OCI-LY7 (cell line): Measurements from ENCODE around the gene NPIPB8. TPM values are rescaled to one million over a fixed set of nuclear protein-coding genes. Genes with fewer than 3 reads are reported as not detected.
"Not testable (repeated sequence)": the region's sequence is repeated elsewhere in the genome, so short reads cannot be mapped to it uniquely, and the experiment has no call there.

Experiments
- BruUV-seq: library from RNA; stranded (reverse); fragments of 400-500 nt; replicated peaks from 2 replicates; lab custom pipeline; 2021; lab: Mats Ljungman, UMichigan
- CTCF ChIA-PET: fragments of 300-600 bp; sonication (Branson Sonifier 250); formaldehyde crosslinking; loops from one replicate; lab custom pipeline; 2022; ENCODE audit warnings: antibody characterized with exemption; ENCODE audit not compliant: unreplicated experiment; lab: Charles Lee
- POLR2A ChIA-PET: fragments of 300-600 bp; sonication (Branson Sonifier 250); formaldehyde crosslinking; loops from one replicate; lab custom pipeline; 2022; ENCODE audit warnings: antibody characterized with exemption; lab: Charles Lee
- DNase-seq: peaks from one replicate; pipeline ENCODE4 v3.0.0-alpha.2; 2015; ENCODE audit warnings: low spot score
- H2AFZ ChIP-seq: fragments of 200-600 bp; sonication (generic), shearing (Covaris generic); 2 replicates; pipeline ENCODE4 v1.6.1; 2014; ENCODE audit warnings: mild to moderate bottlenecking, antibody characterized with exemption, low read length, moderate library complexity
- H3K27ac ChIP-seq: fragments of 200-600 bp; sonication (generic); 2 replicates; pipeline ENCODE4 v1.5.1; 2014; ENCODE audit warnings: mixed run types, low read depth, mild to moderate bottlenecking, moderate library complexity, low read length, inconsistent platforms; ENCODE audit not compliant: poor library complexity, severe bottlenecking
- H3K36me3 ChIP-seq: fragments of 200-600 bp; sonication (generic); 2 replicates; pipeline ENCODE4 v1.6.1; 2014; ENCODE audit warnings: mild to moderate bottlenecking, antibody characterized with exemption, low read length, moderate library complexity, mixed read lengths; ENCODE audit not compliant: insufficient read depth
- H3K4me1 ChIP-seq: fragments of 200-600 bp; sonication (generic); 2 replicates; pipeline ENCODE4 v1.5.1; 2014; ENCODE audit warnings: mild to moderate bottlenecking, low read length; ENCODE audit not compliant: insufficient read depth, poor library complexity, severe bottlenecking
- H3K4me2 ChIP-seq: fragments of 200-600 bp; sonication (generic); 2 replicates; pipeline ENCODE4 v1.6.1; 2014; ENCODE audit warnings: mild to moderate bottlenecking, low read length
- H3K4me3 ChIP-seq: fragments of 200-600 bp; sonication (generic); 2 replicates; pipeline ENCODE4 v1.5.1; 2014; ENCODE audit warnings: mild to moderate bottlenecking, low read depth, low read length; ENCODE audit not compliant: poor library complexity, severe bottlenecking
- H3K79me2 ChIP-seq: fragments of 200-600 bp; sonication (generic); 2 replicates; pipeline ENCODE4 v1.6.1; 2016; ENCODE audit warnings: low read depth, mild to moderate bottlenecking, low read length, moderate library complexity, mixed read lengths; ENCODE audit not compliant: insufficient read depth
- H3K9me2 ChIP-seq: fragments of 200-600 bp; sonication (generic); 2 replicates; pipeline ENCODE4 v1.6.1; 2016; ENCODE audit warnings: mild to moderate bottlenecking, low read length, mixed read lengths; ENCODE audit not compliant: insufficient read depth
- H3K9me3 ChIP-seq: fragments of 200-600 bp; sonication (generic); 2 replicates; pipeline ENCODE4 v1.6.1; 2014; ENCODE audit warnings: mild to moderate bottlenecking, mixed run types, low read length, mixed read lengths
- H4K20me1 ChIP-seq: fragments of 200-600 bp; sonication (generic); 2 replicates; pipeline ENCODE4 v1.6.1; 2014; ENCODE audit warnings: mild to moderate bottlenecking, antibody characterized with exemption, low read length, moderate library complexity, mixed read lengths; ENCODE audit not compliant: insufficient read depth
- EZH2phosphoT487 ChIP-seq: fragments of 200-600 bp; sonication (generic); IDR thresholded peaks from 2 replicates; pipeline ENCODE4 v1.6.1; 2018; ENCODE audit warnings: low read depth, borderline replicate concordance, mild to moderate bottlenecking, mixed run types, antibody characterized with exemption, low read length, moderate library complexity, mixed read lengths
- intact Hi-C: fragments of 100-400 bp; cut with micrococcal nuclease; formaldehyde crosslinking; loops from one replicate; pipeline ENCODE4 v1.10.0; 2022; ENCODE audit not compliant: unreplicated experiment
- total RNA-seq, 2 experiments: library from RNA; depleted of rRNA in 1 of 2; stranded (reverse); fragments of >200 nt in 1 of 2; shearing (Covaris generic) in 1 of 2; gene quantifications; 2 replicates each; pipeline ENCODE4 v1.2.3, GENCODE V29; 2014 to 2022
- TF ChIP-seq, protein P1 (sequence below): fragments of 200-600 bp; sonication (generic); conservative IDR thresholded peaks from 2 replicates; pipeline ENCODE4 v1.5.1; 2014; ENCODE audit warnings: mild to moderate bottlenecking, antibody characterized with exemption, low read length, moderate library complexity, mixed read lengths

Gene NPIPB8
- total RNA-seq, 2 experiments from 2014 or later, result 0.50 to 1.6 TPM

DNA sequence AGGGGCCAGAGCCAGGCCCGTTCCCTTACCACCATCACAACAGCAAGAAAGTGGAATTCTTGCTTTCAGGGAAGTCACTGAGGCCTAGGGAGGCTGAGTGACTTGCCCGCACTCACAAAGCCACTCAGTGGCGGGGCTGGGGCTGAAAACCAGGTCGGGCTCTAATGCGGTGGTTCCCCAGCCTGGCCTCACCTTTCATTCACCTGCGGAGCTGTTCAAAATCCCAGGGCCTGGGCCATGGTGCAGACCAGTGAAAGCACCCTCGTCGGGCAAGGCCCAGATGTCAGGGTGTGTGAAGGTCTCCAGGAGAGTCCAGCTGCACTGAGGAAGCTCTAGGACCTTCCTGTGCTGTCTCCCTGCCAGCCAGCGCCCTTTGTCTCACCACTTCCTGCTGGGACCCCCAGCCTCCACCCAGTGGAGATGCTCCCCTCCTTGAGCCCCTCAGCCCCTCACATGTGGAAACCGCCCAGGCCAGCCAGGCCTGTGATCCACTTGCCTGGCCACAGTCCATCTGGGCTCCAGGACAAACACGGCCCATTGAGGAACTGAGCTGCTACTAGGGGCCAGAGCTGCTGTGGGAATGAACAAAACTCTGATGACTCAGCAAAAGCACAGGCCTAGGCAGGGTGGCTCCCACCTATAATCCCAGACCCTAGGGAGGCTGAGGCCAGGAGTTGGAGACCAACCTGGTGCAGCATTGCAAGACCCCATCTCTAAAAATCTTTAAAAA, 28.8 kb upstream of the NPIPB8 start:
- H4K20me1 ChIP-seq, H3K9me3 ChIP-seq, H3K9me2 ChIP-seq, BruUV-seq, H3K4me1 ChIP-seq, CTCF ChIA-PET, H3K27ac ChIP-seq, H3K4me2 ChIP-seq, H3K79me2 ChIP-seq, H3K4me3 ChIP-seq, POLR2A ChIA-PET, DNase-seq, intact Hi-C loops, H2AFZ ChIP-seq: not testable (repeated sequence)
- peaks cover 37% of the 10 kb centered on the region for H3K36me3 ChIP-seq

DNA sequence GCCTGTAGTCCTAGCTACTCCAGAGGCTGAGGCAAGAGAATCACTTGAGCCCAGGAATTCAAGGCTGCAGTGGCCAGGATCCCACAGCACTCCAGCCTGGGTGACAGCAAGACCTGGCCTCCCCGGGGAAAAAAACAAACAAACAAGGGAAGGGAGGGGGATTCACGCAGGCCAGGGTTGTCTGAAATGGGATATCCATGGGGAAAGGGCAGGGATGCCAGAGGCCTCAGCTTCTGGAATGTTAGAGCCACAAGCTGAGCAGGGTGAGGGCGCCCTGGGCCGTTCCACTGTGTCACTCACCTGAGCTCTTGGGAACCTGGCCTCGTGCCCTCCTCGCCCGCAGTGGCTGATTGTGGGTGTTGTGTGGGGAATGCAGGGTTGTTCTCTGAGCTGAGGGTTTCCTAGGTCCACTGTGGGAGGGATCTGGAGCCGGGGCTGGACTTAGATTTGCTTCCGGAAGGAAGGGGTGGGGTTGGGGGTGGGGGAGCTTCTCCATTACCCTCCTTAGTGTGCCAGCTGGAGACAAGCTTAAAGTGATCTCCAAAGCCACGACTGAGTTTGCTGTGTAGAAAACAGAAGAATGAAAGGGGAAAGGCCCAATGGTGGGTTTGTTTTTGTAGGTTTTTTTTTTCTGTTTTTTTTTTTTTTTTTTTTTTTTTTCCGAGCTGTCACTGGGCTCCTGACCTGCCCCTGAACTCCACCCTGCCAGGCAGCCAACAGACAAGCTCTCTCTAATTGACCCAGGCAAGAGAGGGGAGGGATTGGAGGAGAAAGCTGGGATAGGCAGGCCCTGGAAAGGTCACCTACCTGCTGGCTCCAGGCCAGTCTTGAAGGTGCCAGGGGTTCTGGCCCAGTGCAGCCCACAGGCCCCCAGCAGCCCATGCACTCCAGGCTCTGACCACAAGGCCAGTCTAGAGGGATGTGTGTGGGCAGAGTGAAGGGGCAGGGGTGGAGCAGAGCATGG, 28.0 kb upstream of the NPIPB8 start, which contains the start of gene SULT1A1:
Gene SULT1A1, minus strand, starts transcription at position 414 of the 964 bp plus-strand sequence. CDS start 1,189 bp downstream, outside the sequence.
- ChIA-PET POLR2A (no interaction called here), CTCF (no interaction called here)
- Histone ChIP-seq H3K9me3 (no peaks in the 10 kb centered on the region), H3K4me2 (no peak within 1 kb of the TSS), H3K27ac (no peak within 1 kb of the TSS), H3K79me2 (peaks cover 7% of the 10 kb centered on the region; the same call in 1 of the 2 replicates), H4K20me1 (no peaks in the 10 kb centered on the region), H3K9me2 (no peaks in the 10 kb centered on the region), H2AFZ (no peak within 1 kb of the TSS), H3K36me3 (peaks cover 37% of the 10 kb centered on the region), H3K4me3 (no peak within 1 kb of the TSS), H3K4me1 (peaks cover 4% of the 10 kb centered on the region)
- TF ChIP-seq, protein P1, sequence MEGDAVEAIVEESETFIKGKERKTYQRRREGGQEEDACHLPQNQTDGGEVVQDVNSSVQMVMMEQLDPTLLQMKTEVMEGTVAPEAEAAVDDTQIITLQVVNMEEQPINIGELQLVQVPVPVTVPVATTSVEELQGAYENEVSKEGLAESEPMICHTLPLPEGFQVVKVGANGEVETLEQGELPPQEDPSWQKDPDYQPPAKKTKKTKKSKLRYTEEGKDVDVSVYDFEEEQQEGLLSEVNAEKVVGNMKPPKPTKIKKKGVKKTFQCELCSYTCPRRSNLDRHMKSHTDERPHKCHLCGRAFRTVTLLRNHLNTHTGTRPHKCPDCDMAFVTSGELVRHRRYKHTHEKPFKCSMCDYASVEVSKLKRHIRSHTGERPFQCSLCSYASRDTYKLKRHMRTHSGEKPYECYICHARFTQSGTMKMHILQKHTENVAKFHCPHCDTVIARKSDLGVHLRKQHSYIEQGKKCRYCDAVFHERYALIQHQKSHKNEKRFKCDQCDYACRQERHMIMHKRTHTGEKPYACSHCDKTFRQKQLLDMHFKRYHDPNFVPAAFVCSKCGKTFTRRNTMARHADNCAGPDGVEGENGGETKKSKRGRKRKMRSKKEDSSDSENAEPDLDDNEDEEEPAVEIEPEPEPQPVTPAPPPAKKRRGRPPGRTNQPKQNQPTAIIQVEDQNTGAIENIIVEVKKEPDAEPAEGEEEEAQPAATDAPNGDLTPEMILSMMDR, result no peak
- TF ChIP-seq EZH2phosphoT487, result no peak
- intact Hi-C loops, result no loop called here
- no TSS peak for BruUV-seq
- DNase-seq, result no peak

DNA sequence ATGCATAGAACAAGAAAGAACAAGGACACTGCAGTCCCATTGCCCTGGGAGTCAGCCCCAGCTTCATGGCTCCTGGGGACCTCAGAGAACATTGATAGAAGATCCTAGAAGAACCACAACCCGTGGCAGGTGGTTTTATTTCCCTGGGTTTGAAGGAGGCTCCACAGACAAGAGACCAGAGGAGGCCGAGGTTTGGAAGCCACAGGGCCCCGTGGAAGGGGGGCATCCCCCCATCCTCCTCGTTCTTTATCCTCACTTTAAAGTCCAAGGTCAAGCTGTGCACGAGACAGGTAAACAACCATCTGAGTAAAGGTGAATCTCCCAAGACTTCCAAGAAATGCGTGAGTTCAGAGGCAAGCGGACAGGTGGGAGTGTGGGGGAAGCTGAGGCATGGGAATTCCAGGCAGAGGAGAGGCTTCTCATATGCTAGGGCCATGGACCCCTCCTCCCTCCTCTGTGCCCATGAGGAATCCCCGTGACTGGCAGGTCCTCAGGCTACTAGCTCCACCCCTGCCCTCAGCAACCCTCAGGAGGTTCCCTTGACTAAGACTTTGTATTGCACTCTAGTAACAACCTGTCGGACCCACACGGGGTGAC, 27.2 kb upstream of the NPIPB8 start:
- H3K9me2 ChIP-seq, result no peaks in the 10 kb centered on the region
- intact Hi-C loops, result no loop called here
- H2AFZ ChIP-seq, result no peak overlapping the region
- no peaks in the 10 kb centered on the region for H3K9me3 ChIP-seq
- CTCF ChIA-PET, result no interaction called here
- peaks cover 7% of the 10 kb centered on the region; the same call in 1 of the 2 replicates for H3K79me2 ChIP-seq
- DNase-seq, result no peak
- no peak overlapping the region for H3K4me2 ChIP-seq
- no peaks in the 10 kb centered on the region for H4K20me1 ChIP-seq
- POLR2A ChIA-PET, result no interaction called here
- H3K36me3 ChIP-seq, result peaks cover 34% of the 10 kb centered on the region
- H3K4me3 ChIP-seq, result no peak overlapping the region
- no TSS peak for BruUV-seq
- TF ChIP-seq, protein P1, result no peak
- no peak for TF ChIP-seq EZH2phosphoT487
- peaks cover 5% of the 10 kb centered on the region for H3K4me1 ChIP-seq
- no peak overlapping the region for H3K27ac ChIP-seq

DNA sequence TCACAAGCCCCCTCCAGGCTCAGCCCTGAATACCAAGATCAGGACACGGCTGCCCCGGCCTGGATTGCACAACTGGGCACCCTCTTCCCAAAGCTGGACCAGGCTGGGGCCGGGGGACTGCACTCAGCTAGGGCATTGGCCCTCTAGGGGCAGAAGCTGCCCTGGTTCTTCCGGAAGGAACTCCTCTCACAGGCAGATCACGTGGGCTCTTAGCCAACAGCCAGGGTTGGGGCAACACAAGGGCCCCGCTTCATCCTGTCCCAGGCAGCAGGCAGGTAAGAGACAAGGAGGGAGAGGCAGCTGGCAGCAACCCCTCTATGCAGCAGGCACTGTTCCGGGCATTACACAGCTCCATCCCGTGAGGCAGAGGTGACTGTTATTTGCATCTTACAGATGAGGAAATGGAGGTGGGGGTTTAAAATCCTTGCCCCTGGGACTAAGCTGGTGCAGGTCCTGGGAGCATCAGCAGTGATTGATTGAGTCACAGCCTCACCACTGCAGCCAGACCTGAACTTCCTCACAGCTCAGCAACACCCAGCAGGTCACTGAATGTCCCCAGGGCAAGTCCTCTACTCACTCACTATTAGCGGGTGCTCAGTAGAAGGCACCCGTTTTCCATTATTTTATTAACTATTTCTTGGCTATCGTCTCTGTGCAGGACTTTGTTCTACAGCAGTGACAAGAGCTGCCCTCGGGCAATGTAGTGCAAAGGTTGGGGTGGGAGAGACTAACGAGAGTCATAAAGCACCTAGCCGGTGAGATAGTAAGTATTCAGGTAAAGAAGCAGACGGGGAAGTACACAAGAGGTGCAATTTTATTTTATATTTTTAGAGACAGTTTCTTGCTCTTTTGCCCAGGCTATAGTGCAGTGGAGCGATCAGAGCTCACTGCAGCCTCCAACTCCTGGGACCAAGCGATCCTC, 25.2 kb upstream of the NPIPB8 start:
- H2AFZ ChIP-seq, H3K4me2 ChIP-seq, intact Hi-C loops, BruUV-seq, H3K9me3 ChIP-seq, CTCF ChIA-PET, H3K27ac ChIP-seq, DNase-seq, POLR2A ChIA-PET, H3K4me3 ChIP-seq, H3K9me2 ChIP-seq, H4K20me1 ChIP-seq: not testable (repeated sequence)
- Histone ChIP-seq H3K36me3 (peaks cover 40% of the 10 kb centered on the region), H3K4me1 (peaks cover 23% of the 10 kb centered on the region), H3K79me2 (peaks cover 20% of the 10 kb centered on the region; the same call in 1 of the 2 replicates)
